ENCODE results near the gene CAST. TPM values are rescaled to one million over a fixed set of nuclear protein-coding genes. Genes with fewer than 3 reads are reported as not detected.

CAST gene
- total RNA-seq, 1 experiment from 2014 or later, result 52.3 TPM

GRCh38 chr5:96778409-96778808 lies 116.2 kb downstream of the CAST start:
- Histone ChIP-seq H3K14ac (ENCODE audit: insufficient read depth, low read length) (no peak overlapping the region), H4K8ac (replicated peaks; ENCODE audit: insufficient read length, low read depth, low read length) (no peak overlapping the region), H2BK120ac (ENCODE audit: low read depth, low read length, poor library complexity, severe bottlenecking) (no peak overlapping the region), H3K9ac (ENCODE audit: extremely low read depth, insufficient read length, low read length) (no peak overlapping the region), H4K20me1 (ENCODE audit: control insufficient read depth, insufficient read depth, insufficient read length) (no peaks in the 10 kb centered on the region), H3K4me2 (ENCODE audit: insufficient read depth, insufficient read length, low read length) (no peak overlapping the region), H2BK15ac (ENCODE audit: low read depth, low read length) (no peak overlapping the region), H3K18ac (ENCODE audit: insufficient read length, low read depth, low read length) (no peak overlapping the region), H4K91ac (ENCODE audit: insufficient read length, low read depth, low read length) (no peak overlapping the region), H4K5ac (ENCODE audit: insufficient read length, low read depth, low read length) (no peak overlapping the region), H3K23ac (ENCODE audit: insufficient read length, low read depth, low read length) (no peak overlapping the region), H2AFZ (ENCODE audit: low read length) (no peak overlapping the region), H2AK5ac (ENCODE audit: insufficient read length, low read length) (no peak overlapping the region), H2BK5ac (ENCODE audit: insufficient read length, low read length) (no peak overlapping the region), H3K79me2 (ENCODE audit: insufficient read depth, low read length) (no peaks in the 10 kb centered on the region), H3K27me3 (ENCODE audit: insufficient read depth, low read length) (no peaks in the 10 kb centered on the region), H3K79me1 (ENCODE audit: insufficient read depth, low read depth, low read length, poor library complexity, severe bottlenecking) (no peaks in the 10 kb centered on the region), H2BK12ac (ENCODE audit: insufficient read length, low read depth, low read length) (no peak overlapping the region), H3K4me1 (ENCODE audit: insufficient read depth, low read length) (no peaks in the 10 kb centered on the region), H3T11ph (ENCODE audit: low read length) (no peak overlapping the region), H3K9me3 (ENCODE audit: control insufficient read depth, low read depth, low read length) (no peaks in the 10 kb centered on the region), H3K23me2 (ENCODE audit: insufficient read length, low read depth, low read length, poor library complexity, severe bottlenecking) (no peaks in the 10 kb centered on the region), H2BK20ac (ENCODE audit: low read depth, low read length, poor library complexity, severe bottlenecking) (no peak overlapping the region), H3K27ac (ENCODE audit: insufficient read length, low read depth, low read length) (no peak overlapping the region), H3K56ac (ENCODE audit: insufficient read length, low read depth, low read length) (no peak overlapping the region), H3K4ac (ENCODE audit: low read depth, low read length) (no peak overlapping the region)
- Mint-ChIP-seq H3K27me3 (ENCODE audit: low read depth) (no peaks in the 10 kb centered on the region), H3K4me1 (no peaks in the 10 kb centered on the region), H3K36me3 (ENCODE audit: insufficient read depth in 1 of 3, low read depth in 3 of 3) (peaks cover 0 to 14% (median 9%) of the 10 kb centered on the region in 3 experiments; a peak in 3 of 7 replicates), H3K27ac (0 out of 7 replicates have a peak overlapping the region, but pooled peaks of 1 of the 3 experiments have one; percentile 11), H3K9me3 (no peaks in the 10 kb centered on the region), H3K4me3 (no peak overlapping the region)
- TF ChIP-seq CTCF (conservative IDR thresholded peaks at IDR 0.05), result no peak
- no CpG with 5 or more reads among the region's 1 CpG for WGBS (ENCODE audit: extremely low coverage, insufficient read length, low lambda C conversion rate)
- DNase-seq, result no peak

All from H9 (cell line).